Tibial nerve (tissue), 4 donors: Measurements from ENCODE around the gene RAD17. TPM values are rescaled to one million over a fixed set of nuclear protein-coding genes. Genes with fewer than 3 reads are reported as not detected.

Source experiments
- DNase-seq, 2 donors: peaks; one replicate each; pipeline ENCODE4 v3.0.0-alpha.2; 2019; ENCODE audit warnings: low spot score in 2 of 2
- H3K27ac ChIP-seq, 4 donors: fragments of 200-600 bp; sonication (generic) in 3 of 4; one replicate each; pipeline ENCODE4 v1.5.1; 2017 to 2019; ENCODE audit warnings: mild to moderate bottlenecking in 1 of 4
- H3K27me3 ChIP-seq, 2 donors: fragments of 200-600 bp; sonication (generic) in 1 of 2; one replicate each; pipeline versions ENCODE4 v1.5.1 to v1.6.0; 2017 to 2019
- H3K36me3 ChIP-seq, 3 donors: fragments of 200-600 bp; sonication (generic); one replicate each; pipeline ENCODE4 v1.5.1; 2018 to 2019
- H3K4me1 ChIP-seq, 4 donors: fragments of 200-600 bp; sonication (generic) in 3 of 4; one replicate each; pipeline ENCODE4 v1.5.1; 2017 to 2019
- H3K4me3 ChIP-seq, 4 donors: fragments of 200-600 bp; sonication (generic) in 3 of 4; one replicate each; pipeline ENCODE4 v1.5.1; 2017 to 2019; ENCODE audit warnings: mild to moderate bottlenecking in 1 of 4, moderate library complexity in 1 of 4
- H3K9me3 ChIP-seq, 4 donors: fragments of 200-600 bp; sonication (generic) in 3 of 4; one replicate each; pipeline ENCODE4 v1.5.1; 2017 to 2019
- EP300 ChIP-seq, 2 donors: sonication (generic); formaldehyde crosslinking; IDR thresholded peaks; one replicate each; pipeline ENCODE4 v1.6.1; 2017; ENCODE audit warnings: antibody characterized with exemption in 2 of 2, mild to moderate bottlenecking in 1 of 2
- POLR2A ChIP-seq, 2 donors: fragments of 450-650 bp; IDR thresholded peaks; one replicate each; pipeline ENCODE4 v1.6.1; 2017; ENCODE audit warnings: antibody characterized with exemption in 2 of 2, mild to moderate bottlenecking in 2 of 2, moderate library complexity in 2 of 2
- WGBS, 2 donors: methylation state at CpG; one replicate each; pipeline ENCODE4 v1.1.5; 2018; 5-methylcytosine and 5-hydroxymethylcytosine counted together
- total RNA-seq, 4 donors: library from RNA; depleted of rRNA; stranded (reverse); fragments of >200 nt; gene quantifications; one replicate each; pipeline ENCODE4 v1.1.0, GENCODE V29; 2016
- TF ChIP-seq, protein P1 (sequence below), 5 experiments: fragments of 200-600 bp in 3 of 5; fragments of 450-650 bp in 2 of 5; sonication (generic) in 3 of 5; IDR thresholded peaks; one replicate each; pipeline ENCODE4 v1.5.1; 2016 to 2019; ENCODE audit warnings: antibody characterized with exemption in 5 of 5, mild to moderate bottlenecking in 3 of 5, moderate library complexity in 2 of 5

The RAD17 gene
- total RNA-seq, 4 donors from 2014 or later = 11.4 to 27.8 (median 19.0) TPM

DNA sequence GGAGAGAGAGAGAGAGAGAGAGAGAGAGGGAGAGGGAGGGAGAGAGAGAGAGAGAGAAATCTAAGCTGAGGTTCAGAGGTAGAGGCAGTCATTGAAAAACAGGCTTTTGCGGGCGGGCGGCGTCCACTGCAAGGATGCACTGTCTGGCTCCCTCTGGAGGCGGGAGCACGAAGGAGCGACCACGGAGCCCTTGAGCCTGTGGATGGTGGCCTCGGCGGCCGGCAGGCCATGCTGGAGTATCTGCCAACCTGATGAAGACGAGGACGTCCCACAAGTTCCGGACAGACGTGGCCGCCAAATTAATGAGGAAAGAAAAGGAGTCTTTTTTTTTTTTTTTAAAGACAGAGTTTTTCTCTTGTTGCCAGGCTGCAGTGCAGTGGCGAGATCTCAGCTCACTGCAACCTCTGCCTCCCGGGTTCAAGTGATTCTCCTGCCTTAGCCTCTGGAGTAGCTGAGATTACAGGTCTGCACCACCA, 34.8 kb upstream of the RAD17 start:
- TF ChIP-seq, protein P1, sequence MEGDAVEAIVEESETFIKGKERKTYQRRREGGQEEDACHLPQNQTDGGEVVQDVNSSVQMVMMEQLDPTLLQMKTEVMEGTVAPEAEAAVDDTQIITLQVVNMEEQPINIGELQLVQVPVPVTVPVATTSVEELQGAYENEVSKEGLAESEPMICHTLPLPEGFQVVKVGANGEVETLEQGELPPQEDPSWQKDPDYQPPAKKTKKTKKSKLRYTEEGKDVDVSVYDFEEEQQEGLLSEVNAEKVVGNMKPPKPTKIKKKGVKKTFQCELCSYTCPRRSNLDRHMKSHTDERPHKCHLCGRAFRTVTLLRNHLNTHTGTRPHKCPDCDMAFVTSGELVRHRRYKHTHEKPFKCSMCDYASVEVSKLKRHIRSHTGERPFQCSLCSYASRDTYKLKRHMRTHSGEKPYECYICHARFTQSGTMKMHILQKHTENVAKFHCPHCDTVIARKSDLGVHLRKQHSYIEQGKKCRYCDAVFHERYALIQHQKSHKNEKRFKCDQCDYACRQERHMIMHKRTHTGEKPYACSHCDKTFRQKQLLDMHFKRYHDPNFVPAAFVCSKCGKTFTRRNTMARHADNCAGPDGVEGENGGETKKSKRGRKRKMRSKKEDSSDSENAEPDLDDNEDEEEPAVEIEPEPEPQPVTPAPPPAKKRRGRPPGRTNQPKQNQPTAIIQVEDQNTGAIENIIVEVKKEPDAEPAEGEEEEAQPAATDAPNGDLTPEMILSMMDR (IDR thresholded peaks at IDR 0.05) = peak; percentile 68 to 82 (median 78)
- peak in 1 of 2 donors; percentile 22 for TF ChIP-seq EP300 (IDR thresholded peaks at IDR 0.05)
- no peak for TF ChIP-seq POLR2A (IDR thresholded peaks at IDR 0.05)
- DNase-seq = peak; percentile 78 to 83
- Histone ChIP-seq H3K27ac (no peak overlapping the region), H3K4me1 (peaks cover 0 to 27% (median 0%) of the 10 kb centered on the region in 4 donors), H3K27me3 (no peaks in the 10 kb centered on the region), H3K9me3 (no peaks in the 10 kb centered on the region), H3K36me3 (no peaks in the 10 kb centered on the region), H3K4me3 (peak overlapping the region in 1 of 4 donors; percentile 34)
- 12 to 13% methylated on average over 18 of the region's 18 CpGs for WGBS, 2 donors

DNA sequence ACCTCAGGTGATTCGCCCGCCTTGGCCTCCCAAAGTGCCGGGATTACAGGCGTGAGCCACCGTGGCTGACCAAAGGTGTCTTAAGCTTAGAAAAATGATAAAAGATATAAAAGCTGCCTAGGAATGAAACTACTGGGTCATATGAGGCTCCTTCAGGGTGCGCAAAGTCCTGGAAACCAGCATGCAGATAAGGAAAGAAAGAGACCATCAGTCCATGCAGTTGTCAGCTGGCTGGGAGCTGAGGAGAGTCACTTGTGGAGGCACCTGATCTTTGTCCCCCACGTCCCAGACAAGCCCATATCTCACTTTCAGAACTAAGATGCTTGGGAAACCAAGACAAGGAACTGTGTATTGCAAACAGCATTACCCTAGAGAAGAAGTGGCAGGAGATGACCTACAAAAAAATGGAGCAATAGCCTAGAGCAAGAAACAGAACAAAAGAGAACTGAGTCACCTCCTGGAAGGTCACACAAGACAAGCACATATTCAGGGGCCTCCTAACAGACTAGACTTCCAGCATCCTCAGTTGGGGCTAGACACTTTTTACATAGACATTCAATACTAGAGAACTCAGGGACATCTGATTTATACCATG, 34.2 kb upstream of the RAD17 start:
- TF ChIP-seq, protein P1 (IDR thresholded peaks at IDR 0.05) = no peak
- no peak for TF ChIP-seq POLR2A (IDR thresholded peaks at IDR 0.05)
- TF ChIP-seq EP300 (IDR thresholded peaks at IDR 0.05) = no peak
- no peaks in the 10 kb centered on the region for H3K27me3 ChIP-seq
- H3K27ac ChIP-seq = no peak overlapping the region
- no peaks in the 10 kb centered on the region for H3K36me3 ChIP-seq
- peaks cover 0 to 27% (median 0%) of the 10 kb centered on the region in 4 donors for H3K4me1 ChIP-seq
- H3K4me3 ChIP-seq = no peak overlapping the region
- DNase-seq = no peak
- 88 to 95% methylated on average over 7 of the region's 7 CpGs for WGBS, 2 donors
- no peaks in the 10 kb centered on the region for H3K9me3 ChIP-seq

DNA sequence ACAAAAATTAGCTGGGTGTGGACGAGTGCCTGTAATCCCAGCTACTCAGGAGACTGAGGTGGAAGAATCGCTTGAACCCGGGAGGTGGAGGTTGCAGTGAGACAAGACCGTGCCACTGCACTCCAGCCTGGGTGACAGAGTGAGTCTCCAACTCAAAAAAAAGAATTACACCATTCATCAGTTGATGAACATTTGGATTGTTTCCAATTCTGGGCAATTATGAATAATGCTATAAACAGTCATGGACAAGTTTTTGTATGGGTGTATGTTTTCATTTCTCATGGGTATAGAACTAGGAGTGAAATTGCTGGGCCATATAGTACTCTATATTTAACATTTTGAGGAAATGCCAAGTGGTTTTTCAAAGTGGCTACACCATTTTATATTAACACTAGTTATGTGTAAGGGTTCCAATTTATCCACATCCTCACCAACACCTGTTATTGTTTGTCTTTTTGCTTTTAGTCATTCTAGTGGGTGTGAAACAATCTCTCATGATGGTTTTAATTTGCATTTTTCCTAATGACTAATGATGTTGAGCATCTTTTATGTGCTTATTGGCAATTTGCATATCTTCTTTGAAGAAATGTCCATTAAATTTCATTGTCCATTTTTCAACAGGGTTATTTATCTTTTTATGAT, 28.0 kb upstream of the RAD17 start:
- Histone ChIP-seq H3K4me3 (no peak overlapping the region), H3K27me3 (no peaks in the 10 kb centered on the region), H3K27ac (no peak overlapping the region), H3K4me1 (no peaks in the 10 kb centered on the region), H3K9me3 (no peaks in the 10 kb centered on the region), H3K36me3 (no peaks in the 10 kb centered on the region)
- TF ChIP-seq EP300 (IDR thresholded peaks at IDR 0.05) = no peak
- TF ChIP-seq, protein P1 (IDR thresholded peaks at IDR 0.05) = no peak
- DNase-seq = no peak
- 65 to 81% methylated on average over 4 of the region's 4 CpGs for WGBS, 2 donors

DNA sequence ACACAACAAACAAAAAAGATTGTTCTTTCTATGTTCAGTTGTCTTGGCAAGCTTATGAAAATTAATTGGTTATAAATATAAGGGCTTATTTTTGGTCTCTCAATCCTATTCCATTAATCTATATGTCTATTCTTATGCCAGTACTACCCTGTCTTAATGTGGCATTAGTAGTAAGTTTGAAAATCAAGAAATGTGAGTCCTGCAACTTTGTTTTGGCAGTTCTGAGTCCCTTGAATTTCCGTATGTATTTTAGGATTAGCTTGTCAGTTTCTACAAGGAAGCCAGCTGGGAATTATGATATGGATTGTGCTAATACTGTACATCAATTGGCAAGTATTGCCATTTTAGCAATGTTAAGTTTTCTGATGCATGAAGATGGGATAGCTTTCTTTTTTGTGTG, 26.5 kb upstream of the RAD17 start:
- no peak overlapping the region for H3K4me3 ChIP-seq
- H3K27ac ChIP-seq = no peak overlapping the region
- TF ChIP-seq, protein P1 (IDR thresholded peaks at IDR 0.05) = no peak
- TF ChIP-seq POLR2A (IDR thresholded peaks at IDR 0.05) (no peak), EP300 (IDR thresholded peaks at IDR 0.05) (no peak)
- no peaks in the 10 kb centered on the region for H3K27me3 ChIP-seq
- no peak for DNase-seq
- no peaks in the 10 kb centered on the region for H3K4me1 ChIP-seq
- WGBS, 2 donors = 84 to 88% methylated on average over 1 of the region's 1 CpG
- H3K9me3 ChIP-seq = no peaks in the 10 kb centered on the region
- peaks cover 0 to 3% (median 0%) of the 10 kb centered on the region in 3 donors for H3K36me3 ChIP-seq

DNA sequence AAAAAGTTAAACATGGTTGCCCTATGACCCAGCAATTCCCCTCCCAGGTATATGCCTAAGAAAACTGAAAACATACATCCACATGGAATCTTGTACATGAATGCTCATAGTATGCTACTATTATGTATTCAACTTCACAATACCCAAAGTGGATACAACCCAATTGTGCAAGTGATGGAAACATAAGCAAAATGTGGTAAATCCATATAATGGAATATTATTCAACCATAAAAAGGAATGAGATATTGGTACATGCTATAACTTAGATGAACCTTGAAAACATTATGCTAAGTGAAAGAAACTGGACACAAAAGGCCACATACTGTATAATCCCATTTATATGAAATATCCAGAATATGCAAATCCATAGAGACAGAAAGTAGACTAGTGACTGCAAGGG, 19.0 kb upstream of the RAD17 start:
- Histone ChIP-seq H3K4me3 (no peak overlapping the region), H3K4me1 (no peaks in the 10 kb centered on the region), H3K9me3 (no peaks in the 10 kb centered on the region), H3K27me3 (no peaks in the 10 kb centered on the region), H3K27ac (no peak overlapping the region), H3K36me3 (peaks cover 0 to 62% (median 6%) of the 10 kb centered on the region in 3 donors)
- no peak for DNase-seq
- TF ChIP-seq, protein P1 (IDR thresholded peaks at IDR 0.05) = no peak
- TF ChIP-seq POLR2A (IDR thresholded peaks at IDR 0.05) (no peak), EP300 (IDR thresholded peaks at IDR 0.05) (no peak)
